HG03520 (cell line): ENCODE data around the gene CILP.

Experiments used
- ATAC-seq: cut with Tn5 transposase; IDR thresholded peaks from one replicate; pipeline ENCODE4 v1.9.1; 2021; ENCODE audit warnings: mild to moderate bottlenecking, moderate library complexity; ENCODE audit not compliant: unreplicated experiment

CILP gene

GRCh38 chr15:65164139-65164538 lies 47.1 kb downstream of the CILP start:
- no peak for ATAC-seq

DNA sequence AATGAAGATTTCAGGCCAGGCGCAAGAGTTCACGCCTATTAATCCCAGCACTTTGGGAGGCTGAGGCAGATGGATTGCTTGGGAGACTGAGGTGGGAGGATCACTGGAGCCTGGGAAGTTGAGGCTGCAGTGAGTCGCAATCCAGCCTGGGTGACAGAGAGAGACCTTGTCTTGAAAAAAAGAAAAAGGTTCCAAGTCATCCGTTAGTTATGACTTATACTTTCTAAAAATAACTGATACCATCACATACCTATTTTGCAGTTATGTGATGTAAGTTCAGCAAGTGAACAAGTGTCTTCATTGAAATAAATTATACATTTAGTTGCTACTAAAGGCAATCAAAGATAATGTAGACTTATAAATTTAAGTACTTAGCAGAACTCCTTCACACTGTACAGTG lies 48.2 kb downstream of the CILP start:
- ATAC-seq: no peak

DNA sequence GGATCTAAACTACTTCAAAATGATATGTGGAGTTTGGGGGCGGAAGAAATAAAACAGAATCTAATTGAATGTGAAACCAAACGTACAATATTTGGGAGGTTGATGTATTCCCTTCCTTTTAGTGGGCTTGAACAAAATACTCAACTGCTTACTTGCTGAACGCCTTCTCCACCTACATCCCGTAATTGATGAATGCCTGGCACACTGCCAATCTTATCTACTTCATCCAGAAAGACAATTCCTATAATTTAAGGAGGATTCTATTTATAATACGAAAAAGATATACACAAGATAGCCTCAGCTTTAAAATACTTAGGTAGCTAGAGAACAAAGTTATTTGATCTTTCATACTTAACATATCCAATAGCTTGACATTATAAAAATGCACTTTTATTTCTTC lies 54.6 kb downstream of the CILP start:
- no peak for ATAC-seq

DNA sequence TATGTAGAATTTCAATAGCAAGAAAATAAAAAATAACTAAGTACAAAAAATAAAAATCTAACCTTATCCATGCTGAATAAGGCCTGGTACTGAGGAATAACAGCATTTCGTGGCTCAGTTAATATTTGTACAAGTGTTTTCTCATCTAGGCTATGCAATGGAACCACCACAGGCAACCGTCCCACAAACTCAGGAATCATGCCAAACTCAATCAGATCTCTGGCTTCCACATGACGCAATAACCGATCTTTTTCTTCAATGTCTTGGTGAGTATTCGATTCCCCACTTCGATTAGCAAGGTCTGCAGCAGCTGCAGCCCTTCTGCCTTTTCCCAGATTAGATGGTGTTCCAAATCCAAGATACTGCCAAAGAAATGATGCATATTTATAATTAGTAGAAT lies 56.6 kb downstream of the CILP start:
- no peak for ATAC-seq

GRCh38 chr15:65147902-65148301 lies 63.4 kb downstream of the CILP start:
- no peak for ATAC-seq

- no peak for ATAC-seq
Observed at GRCh38 chr15:65146438-65146837, 64.8 kb downstream of the CILP start.
